ENCODE measurements around the gene PACRG. TPM values are rescaled to one million over a fixed set of nuclear protein-coding genes. Genes with fewer than 3 reads are reported as not detected.

Gene PACRG
- total and polyA plus RNA-seq, 2 donors from 2014 or later, result 7.4 to 20.0 TPM

- no peak overlapping the region for H3K4me3 ChIP-seq (ENCODE audit: low read length in 3 of 3)
- H3K27me3 ChIP-seq (ENCODE audit: control insufficient read depth, insufficient read depth, low read length), result no peaks in the 10 kb centered on the region
- no peaks in the 10 kb centered on the region for H3K36me3 ChIP-seq (ENCODE audit: control insufficient read depth in 2 of 3, insufficient read depth in 3 of 3, low read length in 3 of 3)
- FAIRE-seq (no peak), DNase-seq (no peak)
- no peak overlapping the region for H3K27ac ChIP-seq (ENCODE audit: low read depth in 2 of 2, low read length in 2 of 2)
- H3K9me3 ChIP-seq (ENCODE audit: control insufficient read depth in 2 of 3, insufficient read depth in 1 of 3, low read length in 3 of 3), result no peaks in the 10 kb centered on the region
- no peak overlapping the region for H3K9ac ChIP-seq (ENCODE audit: low read length in 3 of 3)
- intact Hi-C loops (cut with DNase I), result no loop called here
- no peak for TF ChIP-seq CTCF (IDR thresholded peaks at IDR 0.05; ENCODE audit: borderline replicate concordance, extremely low read depth, insufficient read depth)
- H3K4me1 ChIP-seq (ENCODE audit: control insufficient read depth in 2 of 3, insufficient read depth in 2 of 3, low read depth in 1 of 3, low read length in 3 of 3), result no peaks in the 10 kb centered on the region
These were observed 437.6 kb downstream of the PACRG start for GRCh38 chr6:163165155-163165910.

- H3K27me3 ChIP-seq (ENCODE audit: control insufficient read depth, insufficient read depth, low read length), result no peaks in the 10 kb centered on the region
- no peak overlapping the region for H3K9ac ChIP-seq (ENCODE audit: low read length in 3 of 3)
- FAIRE-seq, result no peak
- H3K4me3 ChIP-seq (ENCODE audit: low read length in 3 of 3), result no peak overlapping the region
- intact Hi-C loops (cut with DNase I), result no loop called here
- no peaks in the 10 kb centered on the region for H3K4me1 ChIP-seq (ENCODE audit: control insufficient read depth in 2 of 3, insufficient read depth in 2 of 3, low read depth in 1 of 3, low read length in 3 of 3)
- H3K27ac ChIP-seq (ENCODE audit: low read depth in 2 of 2, low read length in 2 of 2), result no peak overlapping the region
- H3K9me3 ChIP-seq (ENCODE audit: control insufficient read depth in 2 of 3, insufficient read depth in 1 of 3, low read length in 3 of 3), result no peaks in the 10 kb centered on the region
- no peak for DNase-seq
- H3K36me3 ChIP-seq (ENCODE audit: control insufficient read depth in 2 of 3, insufficient read depth in 3 of 3, low read length in 3 of 3), result no peaks in the 10 kb centered on the region
- TF ChIP-seq CTCF (IDR thresholded peaks at IDR 0.05; ENCODE audit: borderline replicate concordance, extremely low read depth, insufficient read depth), result no peak
These were observed 438.1 kb downstream of the PACRG start for GRCh38 chr6:163165922-163166321.

GRCh38 chr6:163166507-163166906, 438.7 kb downstream of the PACRG start:
- FAIRE-seq, result no peak
- intact Hi-C loops (cut with DNase I), result no loop called here
- Histone ChIP-seq H3K4me1 (ENCODE audit: control insufficient read depth in 2 of 3, insufficient read depth in 2 of 3, low read depth in 1 of 3, low read length in 3 of 3) (no peaks in the 10 kb centered on the region), H3K4me3 (ENCODE audit: low read length in 3 of 3) (no peak overlapping the region), H3K27me3 (ENCODE audit: control insufficient read depth, insufficient read depth, low read length) (no peaks in the 10 kb centered on the region), H3K9ac (ENCODE audit: low read length in 3 of 3) (no peak overlapping the region), H3K36me3 (ENCODE audit: control insufficient read depth in 2 of 3, insufficient read depth in 3 of 3, low read length in 3 of 3) (no peaks in the 10 kb centered on the region), H3K27ac (ENCODE audit: low read depth in 2 of 2, low read length in 2 of 2) (no peak overlapping the region), H3K9me3 (ENCODE audit: control insufficient read depth in 2 of 3, insufficient read depth in 1 of 3, low read length in 3 of 3) (no peaks in the 10 kb centered on the region)
- no peak for TF ChIP-seq CTCF (IDR thresholded peaks at IDR 0.05; ENCODE audit: borderline replicate concordance, extremely low read depth, insufficient read depth)
- no peak for DNase-seq

All from kidney (tissue), 14 donors.